Astrocyte (in vitro differentiated cells and primary cell): ENCODE measurements around the gene IFIT1B.

ENCODE experiments used
- EZH2 ChIP-seq: IDR thresholded peaks from 2 replicates; pipeline ENCODE4 v1.6.1; 2012; ENCODE audit warnings: mild to moderate bottlenecking, low read length, inconsistent platforms; ENCODE audit not compliant: insufficient read depth
- TF ChIP-seq, protein P1 (sequence below): IDR thresholded peaks from 2 replicates; pipeline ENCODE4 v1.5.1; 2011; ENCODE audit warnings: low read depth, mild to moderate bottlenecking, inconsistent platforms, low read length, moderate library complexity; ENCODE audit not compliant: insufficient read depth

DNA sequence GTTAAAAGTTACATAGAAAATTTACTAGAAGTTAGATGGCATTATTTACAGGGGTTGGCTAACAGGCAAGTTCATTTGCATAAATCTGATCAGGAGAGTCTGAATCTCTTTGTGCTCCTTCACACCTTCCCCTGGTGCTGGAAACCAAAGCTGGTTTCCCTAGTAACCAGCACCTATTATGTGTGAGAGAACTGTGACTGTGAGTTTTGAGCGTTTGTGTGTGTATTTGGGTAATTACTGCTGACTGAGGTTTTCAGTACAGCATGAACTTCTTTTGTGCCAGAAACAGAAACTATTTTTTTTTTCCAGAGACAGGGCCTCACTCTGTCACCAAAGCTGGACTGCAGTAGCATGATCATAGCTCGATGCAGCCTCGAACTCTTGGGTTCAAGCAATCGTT lies 10.3 kb upstream of the IFIT1B start:
- TF ChIP-seq, protein P1, sequence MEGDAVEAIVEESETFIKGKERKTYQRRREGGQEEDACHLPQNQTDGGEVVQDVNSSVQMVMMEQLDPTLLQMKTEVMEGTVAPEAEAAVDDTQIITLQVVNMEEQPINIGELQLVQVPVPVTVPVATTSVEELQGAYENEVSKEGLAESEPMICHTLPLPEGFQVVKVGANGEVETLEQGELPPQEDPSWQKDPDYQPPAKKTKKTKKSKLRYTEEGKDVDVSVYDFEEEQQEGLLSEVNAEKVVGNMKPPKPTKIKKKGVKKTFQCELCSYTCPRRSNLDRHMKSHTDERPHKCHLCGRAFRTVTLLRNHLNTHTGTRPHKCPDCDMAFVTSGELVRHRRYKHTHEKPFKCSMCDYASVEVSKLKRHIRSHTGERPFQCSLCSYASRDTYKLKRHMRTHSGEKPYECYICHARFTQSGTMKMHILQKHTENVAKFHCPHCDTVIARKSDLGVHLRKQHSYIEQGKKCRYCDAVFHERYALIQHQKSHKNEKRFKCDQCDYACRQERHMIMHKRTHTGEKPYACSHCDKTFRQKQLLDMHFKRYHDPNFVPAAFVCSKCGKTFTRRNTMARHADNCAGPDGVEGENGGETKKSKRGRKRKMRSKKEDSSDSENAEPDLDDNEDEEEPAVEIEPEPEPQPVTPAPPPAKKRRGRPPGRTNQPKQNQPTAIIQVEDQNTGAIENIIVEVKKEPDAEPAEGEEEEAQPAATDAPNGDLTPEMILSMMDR, result no peak
- no peak for TF ChIP-seq EZH2
